OCI-M2 (cell line): ENCODE measurements around the gene MRC2.
"Not testable (repeated sequence)": the region's sequence is repeated elsewhere in the genome, so short reads cannot be mapped to it uniquely, and the experiment has no call there.

ENCODE experiments used
- DNase-seq: peaks from one replicate; lab custom pipeline; 2025; ENCODE audit not compliant: unreplicated experiment; lab: John Stamatoyannopoulos, UW

MRC2 gene

DNA sequence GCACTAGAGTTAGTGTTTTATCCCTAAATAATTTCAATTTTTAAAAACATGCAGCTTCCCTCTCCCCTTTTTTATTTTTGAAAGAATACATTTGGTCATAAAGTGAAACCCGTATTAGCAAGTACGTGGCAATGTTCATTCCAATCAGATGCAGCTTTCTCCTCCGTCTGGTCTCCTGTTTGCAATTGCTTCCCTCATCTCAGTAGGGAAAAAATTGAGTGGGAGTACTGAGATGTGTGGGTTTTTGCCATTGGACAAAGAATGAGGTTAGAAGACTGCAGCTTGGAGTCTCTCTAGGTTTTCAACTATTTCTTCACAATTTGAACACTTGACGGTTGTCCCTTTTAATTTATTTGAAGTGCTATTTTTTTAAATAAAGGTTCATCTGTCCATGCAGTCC is 14.4 kb upstream of the MRC2 start:
- DNase-seq: not testable (repeated sequence)

DNA sequence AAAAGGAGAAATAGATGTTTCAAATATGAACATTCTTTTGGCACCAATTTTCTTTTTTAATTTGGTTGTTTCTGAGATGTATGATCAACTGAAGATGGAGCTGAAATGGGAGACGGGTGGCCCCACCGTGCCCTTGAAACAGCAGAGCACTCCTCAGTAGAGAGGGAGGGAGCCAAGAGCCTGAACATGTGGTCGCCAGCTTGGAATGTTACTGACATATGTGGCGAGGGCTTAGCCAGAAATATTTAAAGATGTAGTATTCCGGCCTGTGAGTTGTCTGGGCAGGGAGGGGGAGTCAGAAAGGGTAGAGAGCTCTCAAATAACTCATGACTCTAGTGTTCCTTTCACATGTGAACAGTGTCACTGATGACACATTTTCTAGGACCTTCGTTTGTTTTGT is 13.3 kb upstream of the MRC2 start:
- DNase-seq: no peak

DNA sequence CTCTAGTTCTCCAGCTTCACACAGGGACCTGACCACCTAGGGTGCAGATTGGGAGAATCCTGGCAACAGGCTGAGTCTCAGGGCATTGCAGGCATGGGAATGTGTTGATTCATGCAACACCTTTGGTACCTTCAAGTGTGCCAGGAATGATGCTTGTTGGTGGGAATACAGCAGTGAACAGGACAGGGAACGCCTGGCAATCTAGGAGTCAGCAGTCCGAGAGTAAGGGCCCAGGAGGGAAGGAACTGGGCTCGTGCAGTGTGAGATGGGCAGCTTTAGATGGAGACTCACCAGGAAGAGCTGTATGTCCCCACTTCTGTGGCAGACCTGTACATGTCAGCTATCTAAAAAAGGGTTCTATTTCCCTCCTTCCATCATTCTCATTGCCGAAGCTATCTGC is 12.0 kb upstream of the MRC2 start:
- DNase-seq: no peak

DNA sequence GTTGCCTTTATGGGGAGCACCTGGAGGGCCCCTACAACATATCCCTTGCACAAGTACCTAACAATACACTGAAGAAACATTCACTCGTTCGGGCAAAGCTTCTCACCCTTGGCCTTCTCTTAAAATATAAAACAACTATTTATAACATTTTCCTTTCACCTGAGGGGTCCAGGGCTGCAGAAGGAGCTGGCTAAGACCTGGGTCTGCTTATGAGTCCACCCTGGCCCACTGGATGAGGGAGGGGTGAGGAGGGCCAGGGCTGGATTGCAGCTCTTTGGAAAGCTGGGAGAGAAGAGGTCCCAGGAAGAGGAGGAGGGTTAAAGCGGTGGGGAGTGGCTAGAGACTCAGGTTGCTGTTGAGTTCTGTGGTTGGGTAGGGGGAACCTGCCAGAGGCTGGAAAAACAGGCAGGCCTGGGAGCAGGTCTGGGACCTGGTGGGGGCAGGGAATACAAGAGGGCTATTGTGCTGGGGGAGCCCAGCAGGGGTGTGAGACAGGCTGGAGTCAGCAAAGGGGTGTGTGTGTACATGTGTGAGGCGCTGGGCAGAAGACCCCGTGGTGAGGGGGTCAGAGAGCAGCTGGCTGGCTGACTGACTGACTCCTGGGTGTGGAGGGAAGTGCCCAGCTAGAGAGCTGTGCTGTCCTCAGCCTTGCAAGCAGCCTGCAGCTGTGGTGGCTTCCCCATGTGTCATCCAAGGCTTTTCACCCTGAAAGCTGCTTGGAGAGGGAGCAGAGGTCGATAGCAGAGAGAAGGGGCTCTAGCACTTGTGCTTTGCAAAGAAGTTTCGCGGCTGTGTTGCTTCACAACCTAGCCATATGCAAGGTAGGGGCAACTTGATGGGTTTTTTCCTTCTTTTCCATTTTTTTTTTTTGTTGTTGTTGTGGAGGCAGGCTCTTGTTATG is 10.2 kb upstream of the MRC2 start:
- DNase-seq: no peak

DNA sequence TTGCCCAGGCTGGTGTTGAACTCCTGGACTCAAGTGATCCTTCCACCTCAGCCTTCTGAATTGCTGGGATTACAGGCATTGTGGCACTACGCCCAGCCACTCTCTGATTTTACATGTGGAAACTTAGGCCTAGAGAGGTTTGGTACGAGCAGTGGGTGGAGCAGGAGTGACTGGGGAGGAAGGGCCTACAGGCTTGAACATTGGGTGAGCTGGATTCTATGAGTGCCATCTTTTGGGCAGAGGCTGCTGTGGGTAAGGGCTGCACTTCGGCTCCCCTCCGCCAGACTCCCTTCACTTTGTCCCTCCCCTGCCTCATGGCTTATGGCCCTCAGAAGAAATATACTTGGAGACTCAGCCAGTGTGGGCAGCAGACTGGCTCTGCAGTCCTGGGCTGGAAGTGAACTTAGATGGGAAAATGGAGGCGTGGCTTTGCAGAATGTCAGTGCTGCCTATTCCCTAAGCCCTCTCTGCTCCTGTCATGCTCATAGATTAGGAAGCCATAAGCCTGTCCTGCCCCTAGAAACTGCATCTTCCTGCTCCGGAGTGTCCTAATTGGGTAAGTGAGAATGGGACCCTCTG is 9.5 kb upstream of the MRC2 start:
- no peak for DNase-seq

DNA sequence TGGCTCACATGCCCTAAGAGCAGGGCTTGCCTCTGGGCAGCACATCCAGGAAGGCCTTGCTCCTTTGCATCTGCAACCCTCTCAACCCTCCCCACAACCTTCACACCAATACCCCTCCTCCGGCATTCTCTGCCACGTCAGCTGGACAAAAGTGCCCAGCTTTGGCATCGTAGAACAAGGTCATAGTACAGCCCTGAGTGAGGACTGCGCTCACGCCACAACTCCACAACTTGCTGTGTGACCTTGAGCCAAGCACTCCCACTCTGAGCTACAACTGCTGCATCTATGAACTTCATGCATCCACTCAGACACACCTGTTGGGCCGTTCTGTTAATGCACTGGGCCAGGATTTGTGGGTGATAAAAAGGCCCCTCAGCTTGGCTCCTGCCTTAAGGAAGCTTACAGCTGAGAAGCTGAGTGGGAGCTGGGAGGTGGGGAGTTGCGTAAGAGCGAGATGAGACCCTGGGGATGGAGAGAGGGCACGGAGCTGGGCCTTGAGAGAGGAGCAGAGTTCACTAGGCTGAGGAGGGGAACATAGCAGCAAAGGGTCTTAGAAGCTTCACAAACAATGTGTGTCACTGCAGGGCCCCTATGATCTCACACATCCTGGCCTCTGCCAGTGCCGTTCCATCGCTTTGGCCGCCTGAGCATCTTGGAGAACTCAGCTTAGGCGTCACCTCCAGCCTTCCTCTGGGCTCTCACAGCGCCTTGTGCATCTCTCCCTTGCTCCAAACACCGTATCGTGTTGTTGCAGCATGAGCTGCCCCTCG is 8.6 kb upstream of the MRC2 start:
- no peak for DNase-seq

DNA sequence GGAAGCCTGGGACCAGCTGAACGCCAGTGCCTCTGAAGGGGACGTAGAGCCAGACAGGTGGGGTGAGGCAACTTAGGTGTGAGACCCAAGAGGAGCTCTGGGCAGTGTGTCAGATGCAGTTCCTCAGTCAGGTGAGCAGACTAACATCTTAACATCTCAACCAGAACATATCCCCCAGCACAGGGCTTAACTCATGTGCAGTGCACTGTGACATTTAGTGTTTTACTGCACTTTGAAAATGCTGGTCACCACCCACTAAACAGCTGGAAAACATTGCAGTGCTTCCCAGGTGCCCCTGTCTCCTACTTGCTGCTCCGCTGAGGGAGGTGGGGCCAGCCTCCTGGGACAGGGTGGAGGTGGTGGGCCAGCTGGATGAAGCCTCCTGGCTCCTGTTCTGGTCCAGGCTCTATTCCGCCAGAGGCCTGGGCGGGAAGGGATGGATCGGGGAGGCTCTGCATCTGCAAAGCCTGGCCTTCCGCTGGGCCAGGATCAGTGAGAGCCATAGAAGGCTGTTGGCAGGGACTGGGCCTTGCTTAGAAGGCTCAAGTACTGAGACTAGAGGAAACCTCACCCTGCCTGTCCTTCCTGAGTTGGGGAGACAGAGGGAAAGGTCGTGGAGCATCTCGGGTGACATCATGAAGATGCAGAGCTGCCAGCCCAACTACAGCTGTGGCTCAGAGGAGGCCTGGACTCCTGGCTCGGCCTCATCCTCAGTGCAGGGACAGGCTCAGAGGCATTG is 7.9 kb upstream of the MRC2 start:
- no peak for DNase-seq

DNA sequence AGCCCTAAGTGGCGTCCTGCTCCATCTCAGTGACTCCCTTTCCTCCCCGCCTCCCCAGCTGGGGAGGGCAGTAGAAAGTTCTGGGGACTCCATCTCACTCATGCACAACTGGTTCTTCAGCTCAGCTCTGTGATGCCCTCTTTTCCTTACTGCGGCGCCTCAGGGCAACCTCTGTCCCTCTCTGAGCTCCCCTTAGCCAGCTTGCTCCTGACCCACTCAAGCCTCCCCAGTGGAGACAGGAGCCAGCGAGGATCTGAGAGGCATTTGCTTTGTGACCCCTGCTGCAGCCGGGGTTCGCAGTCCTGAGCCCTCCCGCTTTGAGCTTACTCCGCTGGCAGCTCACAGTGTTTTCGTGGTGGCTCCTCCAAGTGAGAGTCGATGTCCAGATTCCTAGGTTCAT is 6.2 kb upstream of the MRC2 start:
- no peak for DNase-seq

DNA sequence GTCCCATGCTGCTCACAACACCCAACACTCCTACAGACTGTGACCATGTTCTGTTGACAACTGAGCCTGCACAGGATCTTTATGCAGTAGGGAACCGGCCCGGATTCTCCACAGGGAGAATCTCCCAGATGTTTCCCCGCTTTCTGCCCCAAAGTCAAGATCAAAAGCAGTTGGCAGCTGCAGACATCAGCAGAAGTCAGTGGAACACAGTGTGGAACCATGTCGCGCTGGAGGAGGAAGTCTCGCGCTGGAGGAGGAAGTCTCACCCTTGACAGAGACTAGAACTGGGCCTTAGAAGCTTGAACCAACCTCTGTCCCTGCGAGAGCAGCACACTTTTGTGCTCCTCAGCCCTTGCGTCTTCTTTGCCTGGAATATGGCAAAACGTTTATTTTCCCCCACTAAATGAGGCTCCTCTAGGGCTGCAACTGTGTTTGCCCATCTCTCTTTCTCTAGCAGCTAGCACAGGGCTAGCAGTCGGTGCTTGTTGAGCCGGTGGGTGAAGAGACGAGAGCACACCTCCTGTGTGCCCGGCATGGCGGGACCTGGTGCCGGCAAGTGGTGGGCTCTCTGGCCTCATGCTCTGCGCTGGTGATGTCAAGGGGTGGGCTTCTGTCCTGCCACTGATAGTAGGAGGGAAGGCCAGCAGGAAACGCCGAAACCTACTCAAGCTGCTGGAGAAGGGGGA is 2.1 kb upstream of the MRC2 start:
- DNase-seq: no peak

DNA sequence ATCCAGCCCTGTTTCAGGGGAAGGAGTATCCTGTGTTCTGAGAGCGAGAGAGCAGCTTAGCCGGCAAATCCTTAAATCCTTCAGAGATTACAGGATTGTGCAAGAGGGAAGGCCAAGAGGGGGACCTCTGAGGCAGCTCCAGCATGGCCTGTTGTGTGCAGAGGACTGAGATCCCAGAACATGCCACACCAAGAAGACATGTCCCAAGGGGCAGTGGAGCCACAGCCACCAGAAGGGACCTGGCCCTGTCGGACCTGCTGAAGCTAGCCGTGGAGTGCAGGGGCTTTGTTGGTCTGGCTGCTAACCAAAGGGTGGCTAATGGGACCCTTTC is 1.6 kb upstream of the MRC2 start:
- no peak for DNase-seq

DNA sequence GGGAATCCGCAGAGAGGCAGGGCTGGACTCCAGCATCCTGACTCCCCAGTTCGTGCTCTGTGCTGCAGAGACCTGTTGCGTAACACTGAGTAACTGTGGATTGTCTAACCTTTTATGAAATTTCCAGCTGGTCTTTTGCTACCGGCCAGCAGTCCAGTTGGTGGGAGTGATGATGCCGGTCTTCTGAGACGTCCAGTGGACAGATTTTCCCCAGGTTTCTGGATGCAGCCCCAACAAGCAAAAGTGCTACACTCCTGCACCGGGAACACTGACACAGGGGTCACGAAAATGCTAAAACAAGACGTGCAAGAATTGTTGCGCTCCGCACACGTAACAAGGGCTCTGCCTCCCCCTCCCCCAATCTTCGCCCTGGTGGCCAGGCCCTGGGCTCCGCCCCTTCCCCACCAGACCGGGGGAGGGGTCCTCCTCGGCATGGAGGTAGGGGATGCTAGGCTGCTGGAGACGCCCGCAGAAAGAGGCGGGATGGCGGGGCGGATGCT is 701 bp upstream of the MRC2 start:
- DNase-seq: no peak

DNA sequence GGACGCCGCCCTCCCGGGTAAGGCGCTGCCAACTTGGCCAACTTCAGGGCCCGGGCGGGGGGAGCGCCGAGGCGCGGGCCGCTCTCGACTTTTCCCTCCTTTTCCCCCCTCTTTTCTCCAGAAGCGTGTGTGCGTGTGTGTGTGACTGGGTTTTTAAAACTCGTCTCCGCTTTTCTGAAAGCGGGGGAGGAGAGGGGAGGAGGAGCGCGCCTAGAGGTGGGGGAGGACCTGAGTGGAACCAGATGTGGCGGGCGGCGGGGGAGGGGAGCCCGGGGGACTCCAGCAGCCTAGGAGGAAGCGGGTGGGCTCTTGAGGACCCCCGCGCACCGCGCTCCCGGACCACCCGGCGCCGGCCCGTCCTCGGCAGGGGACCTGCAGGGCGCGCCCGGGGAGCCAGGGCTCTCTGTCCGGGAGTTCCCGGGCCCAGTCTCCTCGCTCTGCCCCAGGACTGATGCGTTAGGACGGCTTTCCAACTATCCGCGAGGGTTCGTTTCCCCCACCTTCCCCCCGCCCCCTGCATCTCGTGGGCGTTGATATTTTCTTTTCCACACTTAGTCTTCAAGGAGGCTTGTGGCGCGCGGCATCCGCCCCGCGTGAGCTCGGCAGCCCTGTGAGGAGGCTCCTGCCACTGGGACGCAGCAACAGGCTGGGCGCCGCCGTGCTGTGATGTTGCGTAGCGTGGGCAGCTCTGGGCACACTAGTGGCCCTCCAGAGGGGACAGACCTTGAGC is 599 bp downstream of the MRC2 start:
- no peak for DNase-seq

DNA sequence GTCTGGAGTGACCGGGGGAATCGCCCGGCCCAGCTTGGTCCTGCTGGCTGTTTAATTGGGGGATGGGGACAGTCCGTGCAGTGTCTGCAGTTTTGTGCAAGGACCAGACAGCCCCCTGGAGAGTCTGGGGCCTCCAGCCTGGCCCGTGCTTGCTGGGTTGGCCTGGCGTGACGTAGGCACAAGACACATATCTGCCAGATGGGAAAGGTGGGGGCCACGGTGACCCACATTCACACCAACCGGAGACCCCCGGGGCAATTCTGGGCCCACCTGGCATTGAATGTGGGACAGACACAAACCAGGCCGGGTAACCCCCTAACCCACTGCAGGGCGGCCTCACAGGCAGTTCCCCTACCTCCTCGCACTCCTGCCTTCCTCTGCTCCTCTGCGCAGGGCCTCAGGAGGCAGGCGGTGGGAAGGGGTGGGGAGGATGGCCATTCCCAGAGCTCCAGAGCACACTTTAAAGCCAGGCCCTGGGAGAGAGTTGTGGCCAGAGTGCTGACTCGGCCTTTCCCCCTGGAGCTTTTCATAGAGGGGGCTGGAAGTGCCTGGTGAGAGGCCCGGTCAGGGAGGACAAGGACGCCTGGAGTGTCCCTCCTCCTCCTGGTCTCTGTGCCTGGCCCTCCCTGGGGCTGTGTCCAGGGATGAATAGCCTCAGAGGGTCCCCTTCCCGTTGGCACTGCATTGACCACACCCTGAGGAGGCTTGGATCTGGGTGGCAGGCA is 1.5 kb downstream of the MRC2 start:
- DNase-seq: no peak

DNA sequence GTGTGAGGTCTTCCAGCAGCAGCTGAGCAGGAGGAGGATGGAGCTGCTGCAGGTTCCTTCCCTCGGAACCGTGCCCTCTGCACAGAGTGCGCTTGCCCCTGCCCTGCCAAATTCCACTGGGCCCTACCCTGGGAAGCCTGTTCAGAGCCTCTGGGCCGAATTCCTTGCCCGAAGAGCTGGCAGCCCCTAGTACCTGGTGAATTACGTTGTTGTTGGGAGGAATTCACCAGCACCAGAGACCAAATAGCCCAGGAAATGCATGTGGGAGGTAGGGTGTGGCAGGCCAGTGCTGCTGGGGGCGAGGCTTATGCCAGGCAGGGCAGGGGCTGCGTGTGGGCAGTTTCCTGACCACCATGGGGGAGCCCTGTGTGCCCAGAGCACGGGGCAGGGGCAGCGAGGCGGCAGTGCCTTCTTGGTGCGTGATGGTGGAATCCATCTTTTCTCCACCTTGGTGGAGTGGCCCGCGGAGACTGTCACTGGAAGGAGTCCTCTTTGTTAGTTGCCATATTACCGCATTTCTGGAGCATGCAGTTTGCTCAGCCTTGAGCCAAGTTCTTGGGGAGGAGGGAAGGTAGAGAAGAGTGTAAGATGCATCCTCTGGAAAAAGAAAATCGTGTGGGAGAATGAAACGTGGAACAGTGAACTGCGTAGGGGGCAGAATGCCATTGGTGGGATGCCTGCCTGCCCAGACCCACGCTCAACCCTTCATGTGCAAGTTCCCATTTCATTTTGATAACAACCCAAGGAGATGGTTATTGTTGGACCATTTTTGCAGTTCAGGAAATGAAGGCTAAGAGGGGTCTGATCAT is 2.3 kb downstream of the MRC2 start:
- no peak for DNase-seq

DNA sequence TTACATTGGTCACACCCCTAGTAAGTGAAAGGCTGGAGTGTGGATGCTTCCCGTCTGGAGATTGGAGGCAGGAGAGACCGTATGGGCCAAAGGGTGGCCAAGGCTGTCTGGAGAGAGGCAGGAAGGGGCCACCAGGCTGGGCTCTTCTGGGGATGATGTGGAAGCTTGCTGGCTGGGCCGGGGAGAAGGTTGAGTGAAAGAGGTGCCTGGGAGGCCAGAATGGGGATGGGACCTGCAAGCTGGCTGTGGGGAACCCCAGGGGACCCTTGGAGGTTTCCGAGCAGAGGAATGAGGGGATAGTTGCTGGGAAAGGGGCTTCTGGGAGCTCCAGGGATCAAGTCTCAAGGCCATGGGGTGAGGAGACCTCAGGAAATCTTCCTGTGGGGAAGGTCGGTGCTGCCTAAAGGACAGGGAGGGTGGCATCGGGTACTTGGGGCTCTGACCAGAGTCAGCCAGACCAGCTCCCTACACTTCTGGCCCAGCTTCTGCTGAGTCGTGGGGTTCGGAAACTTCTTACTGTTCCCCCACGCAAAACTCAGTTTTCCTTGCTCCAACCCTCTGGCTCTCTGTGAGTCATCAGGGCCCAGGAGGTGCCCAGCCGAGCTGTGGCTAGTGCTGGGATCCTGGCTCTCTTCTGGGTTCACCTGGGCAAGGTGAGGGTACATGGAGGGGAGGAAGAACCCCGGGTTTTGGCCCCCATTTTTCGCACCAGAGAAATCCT is 3.1 kb downstream of the MRC2 start:
- no peak for DNase-seq

DNA sequence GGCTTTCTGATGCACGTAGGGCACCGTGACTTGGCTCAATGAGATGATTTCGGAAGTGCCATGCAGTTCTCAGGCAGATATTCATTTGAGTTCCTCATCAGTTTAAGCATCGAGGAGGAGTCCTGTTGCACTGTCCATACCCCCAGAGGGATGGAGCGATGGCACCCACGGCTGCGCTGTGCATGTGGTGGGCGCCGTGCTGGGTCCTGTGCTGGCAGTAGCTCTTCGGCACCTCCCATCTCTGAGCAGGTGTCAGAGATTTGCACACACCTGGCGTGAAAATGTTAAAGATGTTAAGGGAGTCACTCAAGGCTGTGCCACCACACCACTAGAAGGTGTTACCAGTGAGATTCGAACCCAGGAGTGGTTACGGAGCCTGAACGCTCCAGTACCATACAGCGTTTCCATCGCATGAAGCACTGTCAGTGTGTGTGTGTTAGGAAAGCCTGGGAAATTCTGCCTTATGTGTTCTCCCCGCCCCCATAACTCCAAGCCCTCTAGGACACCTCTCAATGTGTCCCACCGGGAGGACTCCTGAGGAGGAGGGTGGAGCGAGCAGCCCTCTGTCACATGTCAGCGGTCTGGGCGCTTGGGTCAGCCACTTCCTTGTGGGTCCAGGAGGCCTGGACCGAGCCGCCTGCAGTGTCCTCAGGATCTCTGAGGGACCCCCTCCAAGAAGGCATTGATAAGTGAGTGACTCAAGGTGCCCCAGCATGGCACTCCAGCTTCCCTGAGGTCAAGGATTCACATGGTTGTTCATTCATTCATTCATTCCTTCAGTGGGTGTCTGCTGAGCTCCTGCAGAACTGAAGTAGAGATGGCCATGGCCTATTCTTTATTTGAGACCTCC is 3.8 kb downstream of the MRC2 start:
- DNase-seq: no peak
